Urothelium cell line (cell line): ENCODE results near the gene PLXNA4.
A peak's percentile ranks its signal among the peaks of the same experiment; 100 is the strongest.

ENCODE experiments used
- DNase-seq: peaks from one replicate; pipeline ENCODE4 v3.0.0; 2011; ENCODE audit warnings: low spot score, mixed read lengths
- FAIRE-seq: peaks from 2 replicates; lab custom pipeline; 2011; peaks lifted over from hg19 to GRCh38; lab: Jason Lieb, UNC

Gene PLXNA4

GRCh38 chr7:132537456-132538145, 38.7 kb downstream of the PLXNA4 start:
- DNase-seq = no peak
- no peak for FAIRE-seq

- DNase-seq = no peak
- FAIRE-seq = no peak
Observed at GRCh38 chr7:132536654-132537395, 39.4 kb downstream of the PLXNA4 start.

GRCh38 chr7:132533916-132534315, 42.4 kb downstream of the PLXNA4 start:
- no peak for DNase-seq
- no peak for FAIRE-seq

GRCh38 chr7:132532281-132532680, 44.0 kb downstream of the PLXNA4 start:
- no peak for FAIRE-seq
- DNase-seq = no peak

GRCh38 chr7:132531562-132531961, 44.7 kb downstream of the PLXNA4 start:
- FAIRE-seq = no peak
- no peak for DNase-seq

- FAIRE-seq = no peak
- no peak for DNase-seq
Observed at GRCh38 chr7:132528695-132529094, 47.6 kb downstream of the PLXNA4 start.

- FAIRE-seq = no peak
- DNase-seq = no peak
Observed at GRCh38 chr7:132527467-132528410, 48.5 kb downstream of the PLXNA4 start.

GRCh38 chr7:132526111-132526740, 50.0 kb downstream of the PLXNA4 start:
- DNase-seq (no peak), FAIRE-seq (no peak)

- no peak for FAIRE-seq
- DNase-seq = no peak
Observed at GRCh38 chr7:132521423-132521822, 54.8 kb downstream of the PLXNA4 start.

- FAIRE-seq = no peak
Observed at GRCh38 chr7:132520591-132521280, 55.5 kb downstream of the PLXNA4 start.

GRCh38 chr7:132519936-132520335, 56.3 kb downstream of the PLXNA4 start:
- FAIRE-seq (no peak), DNase-seq (no peak)

More at GRCh38 chr7:132520591-132521280, 55.5 kb downstream of the PLXNA4 start:
- DNase-seq = no peak

- FAIRE-seq (no peak), DNase-seq (no peak)
Observed at GRCh38 chr7:132518839-132519173, 57.5 kb downstream of the PLXNA4 start.

GRCh38 chr7:132518102-132518838, 58.0 kb downstream of the PLXNA4 start:
- DNase-seq (no peak), FAIRE-seq (no peak)

- DNase-seq (peak; percentile 53), FAIRE-seq (no peak)
Observed at GRCh38 chr7:132516042-132516840, 60.0 kb downstream of the PLXNA4 start.

- FAIRE-seq = no peak
- no peak for DNase-seq
Observed at GRCh38 chr7:132515181-132515580, 61.1 kb downstream of the PLXNA4 start.

- DNase-seq = no peak
- no peak for FAIRE-seq
Observed at GRCh38 chr7:132514430-132514829, 61.8 kb downstream of the PLXNA4 start.

- no peak for FAIRE-seq
- DNase-seq = no peak
Observed at GRCh38 chr7:132511921-132512320, 64.3 kb downstream of the PLXNA4 start.

- DNase-seq = no peak
Observed at GRCh38 chr7:132511387-132511786, 64.9 kb downstream of the PLXNA4 start.

GRCh38 chr7:132509643-132510042, 66.6 kb downstream of the PLXNA4 start:
- FAIRE-seq (no peak), DNase-seq (no peak)

More at GRCh38 chr7:132511387-132511786, 64.9 kb downstream of the PLXNA4 start:
- no peak for FAIRE-seq
